IMR-90 (cell line): ENCODE results near the gene IGF1R. TPM values are rescaled to one million over a fixed set of nuclear protein-coding genes. Genes with fewer than 3 reads are reported as not detected.

Source experiments
- ATAC-seq: fragments of 200-7000 bp; cut with Tn5 transposase; 2 replicates; pipeline ENCODE4 v1.9.1; 2020; ENCODE audit warnings: low read depth, mild to moderate bottlenecking, moderate library complexity
- BruUV-seq: library from RNA; stranded (reverse); fragments of 400-500 nt; replicated peaks from 2 replicates; lab custom pipeline; 2021; lab: Mats Ljungman, UMichigan
- CTCF ChIA-PET: fragments of 300-600 bp; formaldehyde crosslinking; extraction: SDS; loops from one replicate; lab custom pipeline; 2021; ENCODE audit warnings: antibody characterized with exemption; lab: Yijun Ruan, JAX
- POLR2A ChIA-PET: fragments of 300-600 bp; sonication (Branson Sonifier 250); formaldehyde crosslinking; loops from one replicate; lab custom pipeline; 2022; ENCODE audit warnings: antibody characterized with exemption; ENCODE audit not compliant: unreplicated experiment; lab: Charles Lee
- DNase-seq: peaks from one replicate; pipeline ENCODE4 v3.0.0; 2013
- H2AFZ ChIP-seq: replicated peaks from 2 replicates; pipeline ENCODE3; 2013; ENCODE audit warnings: low read length, mild to moderate bottlenecking; ENCODE audit not compliant: poor library complexity
- H2AK5ac ChIP-seq: 2 replicates; pipeline ENCODE4 v1.6.1; 2013; ENCODE audit warnings: low read depth, low read length, inconsistent platforms
- H2AK9ac ChIP-seq: replicated peaks from 2 replicates; pipeline ENCODE3; 2013; ENCODE audit warnings: mild to moderate bottlenecking, low read depth, low read length, moderate library complexity; ENCODE audit not compliant: poor library complexity
- H2BK120ac ChIP-seq: 2 replicates; pipeline ENCODE4 v1.6.1; 2013; ENCODE audit warnings: low read depth, low read length, inconsistent platforms
- H2BK15ac ChIP-seq: 3 replicates; pipeline ENCODE4 v1.6.1; 2013; ENCODE audit warnings: low read depth, low read length, inconsistent platforms
- H2BK20ac ChIP-seq: 2 replicates; pipeline ENCODE4 v1.6.1; 2013; ENCODE audit warnings: low read depth, mild to moderate bottlenecking, inconsistent platforms, low read length, moderate library complexity
- H2BK5ac ChIP-seq: 2 replicates; pipeline ENCODE4 v1.6.1; 2013; ENCODE audit warnings: mild to moderate bottlenecking, low read depth, low read length, inconsistent platforms; ENCODE audit not compliant: poor library complexity, severe bottlenecking
- H3K14ac ChIP-seq: replicated peaks from 2 replicates; pipeline ENCODE4 v1.6.1; 2013; ENCODE audit warnings: low read depth, low read length, inconsistent platforms
- H3K18ac ChIP-seq: 2 replicates; pipeline ENCODE4 v1.6.1; 2013; ENCODE audit warnings: low read depth, low read length, control low read depth
- H3K23ac ChIP-seq: 2 replicates; pipeline ENCODE4 v1.6.1; 2013; ENCODE audit warnings: low read depth, low read length, inconsistent platforms
- H3K27ac ChIP-seq: 2 replicates; pipeline ENCODE4 v1.5.1; 2013; ENCODE audit warnings: mild to moderate bottlenecking, control low read depth, low read length; ENCODE audit not compliant: insufficient read depth
- H3K27me3 ChIP-seq: 2 replicates; pipeline ENCODE4 v1.6.1; 2013; ENCODE audit warnings: low read length; ENCODE audit not compliant: control insufficient read depth, insufficient read depth
- H3K36me3 ChIP-seq: 2 replicates; pipeline ENCODE4 v1.6.1; 2013; ENCODE audit warnings: low read length, mixed read lengths; ENCODE audit not compliant: control insufficient read depth, insufficient read depth
- H3K4ac ChIP-seq: 2 replicates; pipeline ENCODE4 v1.6.1; 2013; ENCODE audit warnings: low read depth, low read length, inconsistent platforms
- H3K4me1 ChIP-seq: 2 replicates; pipeline ENCODE4 v1.6.1; 2013; ENCODE audit warnings: low read length, mixed read lengths; ENCODE audit not compliant: control insufficient read depth, insufficient read depth
- H3K4me2 ChIP-seq: 2 replicates; pipeline ENCODE4 v1.6.1; 2013; ENCODE audit warnings: low read depth, mild to moderate bottlenecking, control low read depth, low read length, moderate library complexity
- H3K4me3 ChIP-seq: 2 replicates; pipeline ENCODE4 v1.5.1; 2013; ENCODE audit warnings: low read depth, mild to moderate bottlenecking, control low read depth, low read length, moderate library complexity; ENCODE audit not compliant: insufficient read depth
- H3K56ac ChIP-seq: 2 replicates; pipeline ENCODE4 v1.6.1; 2013; ENCODE audit warnings: low read length, inconsistent platforms; ENCODE audit not compliant: insufficient read depth; ENCODE audit errors: extremely low read depth
- H3K79me1 ChIP-seq, 2 experiments: 2 replicates each; pipeline ENCODE4 v1.6.1; 2013; ENCODE audit warnings: low read length in 2 of 2, inconsistent platforms in 1 of 2, low read depth in 1 of 2
- H3K9ac ChIP-seq: 2 replicates; pipeline ENCODE4 v1.6.1; 2013; ENCODE audit warnings: low read depth, low read length, control low read depth
- H3K9me1 ChIP-seq: 2 replicates; pipeline ENCODE4 v1.6.1; 2013; ENCODE audit warnings: low read length, inconsistent platforms; ENCODE audit not compliant: insufficient read depth
- H3K9me3 ChIP-seq: 2 replicates; pipeline ENCODE4 v1.6.1; 2013; ENCODE audit warnings: low read length; ENCODE audit not compliant: control insufficient read depth, insufficient read depth
- H4K20me1 ChIP-seq: 2 replicates; pipeline ENCODE4 v1.6.1; 2013; ENCODE audit warnings: low read length, inconsistent platforms; ENCODE audit not compliant: insufficient read depth
- H4K5ac ChIP-seq: 2 replicates; pipeline ENCODE4 v1.6.1; 2013; ENCODE audit warnings: mild to moderate bottlenecking, low read depth, low read length, control low read depth
- H4K8ac ChIP-seq, 2 experiments: 2 replicates each; pipeline ENCODE4 v1.6.1; 2013; ENCODE audit warnings: low read depth in 2 of 2, low read length in 2 of 2, control low read depth in 1 of 2, inconsistent platforms in 1 of 2
- H4K91ac ChIP-seq: 2 replicates; pipeline ENCODE4 v1.6.1; 2013; ENCODE audit warnings: low read depth, low read length, inconsistent platforms; ENCODE audit not compliant: insufficient read depth
- BHLHE40 ChIP-seq: fragments of 150-350 bp; IDR thresholded peaks from 2 replicates; pipeline ENCODE4 v1.6.1; 2016; ENCODE audit warnings: mild to moderate bottlenecking, low read depth, low read length
- CEBPB ChIP-seq: IDR thresholded peaks from 2 replicates; pipeline ENCODE4 v1.6.1; 2012; ENCODE audit warnings: low read depth, low read length, improper control_type of control experiment
- CHD1 ChIP-seq: IDR thresholded peaks from 2 replicates; pipeline ENCODE4 v1.6.1; 2012; ENCODE audit warnings: low read depth, low read length, improper control_type of control experiment
- CTCF ChIP-seq: conservative IDR thresholded peaks from 2 replicates; pipeline ENCODE4 v1.5.1; 2012; ENCODE audit warnings: mild to moderate bottlenecking, low read depth, low read length, improper control_type of control experiment
- ELK1 ChIP-seq: fragments of 150-350 bp; IDR thresholded peaks from 2 replicates; pipeline ENCODE4 v1.6.1; 2016; ENCODE audit warnings: low read depth, mild to moderate bottlenecking, low read length, moderate library complexity, borderline replicate concordance
- FOS ChIP-seq: fragments of 150-350 bp; IDR thresholded peaks from 2 replicates; pipeline ENCODE4 v1.6.1; 2016; ENCODE audit warnings: low read depth, low read length
- MAFK ChIP-seq: IDR thresholded peaks from 2 replicates; pipeline ENCODE4 v1.6.1; 2012; ENCODE audit warnings: low read depth, low read length, improper control_type of control experiment
- MAZ ChIP-seq: IDR thresholded peaks from 2 replicates; pipeline ENCODE4 v1.6.1; 2012; ENCODE audit warnings: low read depth, mild to moderate bottlenecking, low read length, improper control_type of control experiment, moderate library complexity, borderline replicate concordance
- MXI1 ChIP-seq: IDR thresholded peaks from 2 replicates; pipeline ENCODE4 v1.6.1; 2012; ENCODE audit warnings: low read depth, mild to moderate bottlenecking, low read length, moderate library complexity, borderline replicate concordance
- NFE2L2 ChIP-seq: fragments of 150-350 bp; IDR thresholded peaks from 2 replicates; pipeline ENCODE4 v1.6.1; 2016; ENCODE audit warnings: low read depth, mild to moderate bottlenecking, low read length
- POLR2A ChIP-seq: IDR thresholded peaks from 2 replicates; pipeline ENCODE4 v1.6.1; 2012; ENCODE audit warnings: mild to moderate bottlenecking, low read depth, low read length
- RAD21 ChIP-seq: IDR thresholded peaks from 2 replicates; pipeline ENCODE4 v1.6.1; 2012; ENCODE audit warnings: low read length, improper control_type of control experiment
- RCOR1 ChIP-seq: IDR thresholded peaks from 2 replicates; pipeline ENCODE4 v1.6.1; 2012; ENCODE audit warnings: mild to moderate bottlenecking, low read length, improper control_type of control experiment; ENCODE audit not compliant: insufficient replicate concordance
- RFX5 ChIP-seq: IDR thresholded peaks from 2 replicates; pipeline ENCODE4 v1.8.0; 2012; ENCODE audit warnings: low read depth, mild to moderate bottlenecking, low read length, moderate library complexity
- SMC3 ChIP-seq: fragments of 150-350 bp; IDR thresholded peaks from 2 replicates; pipeline ENCODE4 v1.6.1; 2016; ENCODE audit warnings: low read depth, mild to moderate bottlenecking, antibody characterized with exemption, low read length, moderate library complexity
- WGBS, 2 experiments: methylation state at CpG; one replicate each; pipeline versions ENCODE4 v1.1.5 to v1.1.7; 2013; ENCODE audit warnings: missing lambda C conversion rate in 2 of 2; ENCODE audit not compliant: insufficient read length in 1 of 2; ENCODE audit errors: extremely low coverage in 2 of 2; 5-methylcytosine and 5-hydroxymethylcytosine counted together
- dilution Hi-C: fragments of 300-500 bp; cut with HindIII; formaldehyde crosslinking; loops from one replicate; pipeline ENCODE4 v1.14.3; 2018; ENCODE audit warnings: low sequenced_read_pairs; ENCODE audit not compliant: unreplicated experiment
- in situ Hi-C: fragments of 300-500 bp; cut with MboI; formaldehyde crosslinking; loops from 3 replicates; pipeline ENCODE4 v1.14.3; 2019; ENCODE audit warnings: low sequenced_read_pairs, inconsistent platforms, mixed read lengths
- intact Hi-C: fragments of 100-400 bp; cut with micrococcal nuclease; formaldehyde crosslinking; loops from 2 replicates; pipeline ENCODE4 v1.10.0; 2022
- polyA plus RNA-seq, 3 experiments: library from polyadenylated mRNA; depleted of rRNA; stranded (reverse); fragments of >200 nt; gene quantifications; 2 replicates each; pipeline ENCODE4 v1.2.3, GENCODE V29; 2012; ENCODE audit warnings: low replicate concordance in 1 of 3
- total RNA-seq: library from RNA; depleted of rRNA; stranded (reverse); fragments of >200 nt; gene quantifications from 2 replicates; pipeline ENCODE4 v1.2.3, GENCODE V29; 2012
- TF ChIP-seq, protein P1 (sequence below): fragments of 150-350 bp; IDR thresholded peaks from 2 replicates; pipeline ENCODE4 v1.6.1; 2017; ENCODE audit warnings: mild to moderate bottlenecking, antibody characterized with exemption, low read length, low read depth

Gene IGF1R
- total and polyA plus RNA-seq, 2 of the 4 experiments (the other 2 are of a cell fraction), result 24.0 to 24.9 TPM

- ChIA-PET CTCF (no interaction called here), POLR2A (no interaction called here)
- Histone ChIP-seq H3K9me1 (peaks cover 28% of the 10 kb centered on the region), H3K27ac (no peak overlapping the region), H3K9me3 (no peaks in the 10 kb centered on the region), H3K36me3 (peaks cover 58% of the 10 kb centered on the region), H3K9ac (no peak overlapping the region), H3K4me1 (peaks cover 7% of the 10 kb centered on the region), H4K5ac (no peak overlapping the region), H3K14ac (no peak overlapping the region), H2BK15ac (no peak overlapping the region), H2AK5ac (no peak overlapping the region), H3K4me3 (no peak overlapping the region), H2BK5ac (no peak overlapping the region), H3K4ac (no peak overlapping the region), H3K4me2 (no peak overlapping the region), H3K27me3 (no peaks in the 10 kb centered on the region), H4K91ac (no peak overlapping the region), H2BK120ac (no peak overlapping the region), H3K56ac (no peak overlapping the region), H3K79me1 (peaks cover 10 to 45% of the 10 kb centered on the region in 2 experiments), H3K23ac (no peak overlapping the region), H2AK9ac (no peak overlapping the region), H2AFZ (no peak overlapping the region), H3K18ac (no peak overlapping the region), H4K8ac (no peak overlapping the region), H4K20me1 (no peaks in the 10 kb centered on the region), H2BK20ac (no peak overlapping the region)
- in situ Hi-C loops, result no loop called here
- BruUV-seq, result no TSS peak
- no peak for DNase-seq
- no peak for ATAC-seq
- WGBS, 2 experiments, result no CpG with 5 or more reads among the region's 4 CpGs
- intact Hi-C loops, result loop anchor here (10.0 kb wide), 1 partner anchor 284 kb away; no protein-coding TSS in a partner anchor
- TF ChIP-seq, protein P1, sequence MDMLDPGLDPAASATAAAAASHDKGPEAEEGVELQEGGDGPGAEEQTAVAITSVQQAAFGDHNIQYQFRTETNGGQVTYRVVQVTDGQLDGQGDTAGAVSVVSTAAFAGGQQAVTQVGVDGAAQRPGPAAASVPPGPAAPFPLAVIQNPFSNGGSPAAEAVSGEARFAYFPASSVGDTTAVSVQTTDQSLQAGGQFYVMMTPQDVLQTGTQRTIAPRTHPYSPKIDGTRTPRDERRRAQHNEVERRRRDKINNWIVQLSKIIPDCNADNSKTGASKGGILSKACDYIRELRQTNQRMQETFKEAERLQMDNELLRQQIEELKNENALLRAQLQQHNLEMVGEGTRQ, result no peak
- no peak for TF ChIP-seq MXI1
- TF ChIP-seq MAFK, result no peak
- TF ChIP-seq CTCF, result no peak
- no peak for TF ChIP-seq ELK1
- no peak for TF ChIP-seq BHLHE40
- no peak for TF ChIP-seq MAZ
- TF ChIP-seq SMC3, result no peak
- no peak for TF ChIP-seq CHD1
- TF ChIP-seq FOS, result no peak
- no peak for TF ChIP-seq RCOR1
- no peak for TF ChIP-seq POLR2A
- no peak for TF ChIP-seq RFX5
- no peak for TF ChIP-seq CEBPB
- TF ChIP-seq RAD21, result no peak
- no peak for TF ChIP-seq NFE2L2
- dilution Hi-C loops, result loop anchor here (25.0 kb wide), 1 partner anchor 131 kb away; no protein-coding TSS in a partner anchor
These were observed 282.7 kb downstream of the IGF1R start for GRCh38 chr15:98931004-98931403.
